ENCODE results near the gene SPATA12.

The SPATA12 gene

DNA sequence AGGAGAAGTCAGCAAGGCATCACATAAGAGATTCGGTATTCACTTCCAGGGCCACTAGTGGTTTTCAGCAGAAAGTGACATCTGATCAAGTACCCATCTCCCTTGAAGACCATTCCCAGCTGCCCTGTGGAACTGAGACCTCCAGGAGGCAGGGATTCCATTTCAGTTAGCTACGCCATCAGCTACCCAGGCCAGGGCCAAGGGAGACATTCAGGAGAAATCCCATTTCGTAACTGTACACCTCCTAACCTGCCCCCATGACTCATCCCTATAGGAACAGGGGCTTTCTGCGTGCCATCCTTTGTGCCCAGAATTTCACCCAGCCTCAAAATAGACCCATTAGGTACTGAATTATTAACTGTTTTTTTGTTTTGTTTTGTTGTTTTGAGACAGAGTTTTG lies 24.7 kb downstream of the SPATA12 start:
- no peak for DNase-seq

DNA sequence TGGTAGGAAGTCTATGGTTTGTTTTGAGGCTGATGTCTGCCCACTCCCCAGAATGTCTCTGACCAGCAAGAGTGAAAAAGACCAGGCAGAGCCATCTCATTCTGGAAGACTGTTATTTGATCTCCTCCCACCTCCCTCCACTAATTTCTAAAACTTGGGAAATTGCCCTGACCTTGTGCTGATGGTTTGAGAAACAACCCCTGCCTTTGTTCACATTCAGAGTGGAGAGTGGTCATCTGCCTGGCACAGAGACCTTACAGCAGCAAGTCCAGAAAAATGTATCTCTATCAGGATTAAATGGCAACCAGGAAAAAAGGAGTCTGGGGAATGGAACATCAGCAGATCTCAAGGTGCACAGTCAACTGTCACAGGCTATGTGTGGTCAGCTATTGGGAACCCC lies 25.7 kb downstream of the SPATA12 start:
- DNase-seq: no peak

DNA sequence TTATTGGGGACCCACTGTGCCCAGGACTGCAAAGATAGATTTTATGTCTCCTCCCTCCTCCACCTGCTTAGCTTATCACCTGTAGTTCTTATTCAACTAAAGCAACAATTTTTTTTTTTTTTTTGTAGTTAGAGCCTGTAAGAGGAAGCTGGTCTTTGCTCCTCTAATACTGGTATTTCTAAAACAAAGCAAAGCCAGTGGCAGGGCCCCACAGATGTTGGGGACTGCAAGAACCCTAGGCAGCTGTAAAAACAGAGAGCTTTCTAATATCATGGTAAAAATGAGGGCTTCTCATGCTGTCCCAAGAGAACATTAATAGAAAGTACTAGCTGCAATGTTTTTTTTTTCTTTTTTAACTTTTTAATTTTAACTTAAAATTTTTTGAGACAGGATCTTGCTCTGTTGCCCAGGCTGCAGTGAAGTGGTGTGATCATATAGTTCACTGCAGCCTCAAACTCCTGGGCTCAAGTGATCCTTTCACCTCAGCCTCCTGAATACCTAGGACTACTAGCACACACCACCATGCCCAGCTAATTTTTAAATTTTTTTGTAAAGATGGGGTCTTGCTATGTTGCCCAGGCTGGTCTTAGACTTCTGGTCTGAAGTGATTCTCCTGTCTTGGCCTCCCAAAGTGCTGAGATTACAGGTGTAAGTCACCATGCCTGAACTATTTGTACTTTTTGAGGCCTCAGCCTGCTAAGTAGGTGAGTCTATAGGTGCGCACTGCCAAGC lies 27.1 kb downstream of the SPATA12 start:
- DNase-seq: no peak

DNA sequence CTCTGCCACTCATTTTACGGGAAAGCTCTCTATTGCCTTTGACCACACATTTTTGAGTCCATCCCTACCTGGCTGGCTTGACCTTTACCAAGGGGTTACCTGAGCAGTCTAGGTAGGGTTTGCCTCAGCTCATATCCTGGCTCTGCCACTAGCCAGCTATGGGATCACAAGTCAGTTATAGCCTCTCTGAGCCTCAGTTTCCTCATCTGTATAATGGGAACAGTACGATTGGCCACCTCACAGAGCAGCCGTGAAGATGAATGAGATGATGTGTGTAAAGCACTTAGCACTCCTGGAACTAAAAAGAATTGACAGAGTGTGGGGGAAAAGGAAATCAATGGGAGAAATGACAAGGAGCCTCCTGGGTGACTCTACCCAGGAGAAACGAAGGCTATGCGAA lies 28.0 kb downstream of the SPATA12 start:
- DNase-seq: no peak

DNA sequence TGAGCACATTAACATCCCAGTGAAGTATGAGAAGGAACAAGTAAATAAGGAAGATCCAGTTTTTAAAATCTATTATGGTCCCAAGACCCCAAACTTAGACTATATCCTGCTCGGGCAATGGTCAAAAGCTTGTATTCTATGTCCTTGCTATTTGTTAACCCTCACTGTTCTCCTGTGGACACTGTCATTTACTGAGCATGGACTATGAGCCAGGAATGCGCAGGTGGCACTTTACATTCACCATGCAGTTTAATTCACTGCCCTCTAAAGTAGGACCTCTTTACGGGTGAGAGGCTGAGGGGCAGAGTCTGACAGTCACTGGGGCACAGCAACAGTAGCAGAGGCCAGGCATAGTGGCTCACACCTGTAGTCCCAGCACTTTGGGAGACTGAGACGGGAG lies 28.6 kb downstream of the SPATA12 start:
- DNase-seq: no peak

DNA sequence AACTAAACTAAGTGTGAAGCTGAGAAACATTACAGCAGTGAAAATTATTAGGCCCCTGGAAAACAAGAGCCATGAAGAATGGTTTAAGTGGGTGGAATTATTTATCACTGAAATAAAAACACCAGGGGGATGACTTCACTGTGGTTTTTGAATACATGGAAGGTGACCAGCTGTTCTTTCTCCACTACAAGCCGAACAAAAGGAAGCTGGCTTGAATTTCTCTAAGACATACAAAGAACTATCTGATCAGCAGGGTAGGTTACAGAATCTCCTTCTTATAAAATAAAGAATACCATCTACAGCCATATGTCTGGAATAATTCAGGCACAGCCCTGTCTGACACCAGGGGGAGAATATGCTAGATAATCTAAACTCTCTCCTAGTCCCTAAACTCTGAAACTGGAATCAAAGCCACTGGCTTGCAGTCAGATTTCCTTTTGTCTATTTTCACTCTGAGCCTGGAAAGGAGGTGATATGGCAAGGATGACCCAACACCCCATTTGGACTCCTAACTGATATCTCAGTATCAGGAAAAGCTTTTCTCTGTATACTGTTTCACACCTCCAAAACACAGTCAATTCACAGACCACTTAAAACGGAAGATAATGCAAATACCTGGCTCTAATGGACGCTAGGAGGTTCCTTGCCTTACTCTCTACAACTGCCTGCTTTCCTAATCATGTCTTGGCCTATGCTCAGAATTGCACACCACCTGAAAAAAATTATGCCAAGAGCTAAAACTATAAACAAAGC lies 31.2 kb downstream of the SPATA12 start:
- no peak for DNase-seq

DNA sequence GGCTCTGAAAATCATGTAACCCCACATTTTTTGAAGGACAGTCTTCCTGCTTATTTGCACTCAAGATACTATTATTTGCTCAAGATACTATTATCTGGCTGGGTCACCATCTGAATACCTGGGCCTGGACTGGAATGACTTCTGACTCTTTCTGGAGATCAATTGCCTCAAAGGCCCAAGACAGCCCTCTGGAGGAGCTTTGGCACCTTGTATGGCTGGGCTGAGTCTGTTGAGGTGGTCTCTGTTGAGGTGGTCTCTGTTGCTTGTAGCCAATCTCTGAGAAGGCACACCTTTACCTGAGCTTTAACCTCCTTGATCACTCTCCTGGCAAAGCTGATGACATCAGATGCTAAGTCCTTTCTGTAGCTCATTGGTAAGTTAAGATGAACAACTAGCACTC lies 33.0 kb downstream of the SPATA12 start:
- no peak for DNase-seq

DNA sequence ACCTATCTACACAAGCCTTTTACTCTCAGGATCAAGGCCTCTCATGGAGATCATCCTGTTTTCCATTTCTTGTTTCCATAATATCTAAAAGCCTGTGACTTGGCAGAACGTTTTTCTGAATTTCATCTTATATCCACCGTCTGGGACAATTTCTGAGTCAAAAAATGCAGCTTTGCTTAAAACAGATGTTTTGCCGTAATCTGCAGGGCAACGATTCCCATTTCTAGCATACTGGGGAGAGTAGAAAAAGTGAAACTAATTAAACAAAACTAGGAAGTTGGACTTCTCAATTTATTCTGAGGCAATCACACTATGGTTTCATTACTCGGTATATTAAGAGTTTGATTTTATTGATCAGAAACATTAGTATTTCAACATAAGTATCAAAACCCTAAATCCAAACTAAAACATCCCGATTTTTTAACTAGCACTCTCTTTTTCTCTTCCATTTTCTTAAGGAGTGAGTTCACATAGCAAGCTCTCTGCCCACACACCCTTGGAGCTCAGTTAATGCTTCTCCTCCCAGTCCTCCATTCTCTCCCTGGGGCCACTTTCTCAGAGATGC lies 33.6 kb downstream of the SPATA12 start:
- DNase-seq: no peak

DNA sequence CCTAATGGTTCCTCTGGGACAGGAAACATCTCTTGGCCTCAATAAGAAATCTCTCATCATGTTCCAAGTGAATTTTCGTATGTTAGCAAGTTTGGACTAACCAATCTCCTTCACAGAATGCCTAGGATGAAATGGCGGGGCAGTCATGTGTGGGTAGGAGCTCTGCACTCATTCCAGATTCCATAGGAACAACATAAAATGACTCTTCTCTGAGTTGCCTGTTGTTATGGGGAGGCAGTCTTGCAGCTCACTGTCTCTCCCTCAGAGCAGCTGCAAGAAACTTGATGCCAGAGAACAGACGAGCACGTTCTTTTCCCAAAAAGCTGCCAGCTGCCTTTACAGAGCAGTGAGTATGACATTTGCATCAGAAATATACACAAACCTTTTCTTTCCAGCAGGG lies 34.1 kb downstream of the SPATA12 start:
- DNase-seq: no peak

DNA sequence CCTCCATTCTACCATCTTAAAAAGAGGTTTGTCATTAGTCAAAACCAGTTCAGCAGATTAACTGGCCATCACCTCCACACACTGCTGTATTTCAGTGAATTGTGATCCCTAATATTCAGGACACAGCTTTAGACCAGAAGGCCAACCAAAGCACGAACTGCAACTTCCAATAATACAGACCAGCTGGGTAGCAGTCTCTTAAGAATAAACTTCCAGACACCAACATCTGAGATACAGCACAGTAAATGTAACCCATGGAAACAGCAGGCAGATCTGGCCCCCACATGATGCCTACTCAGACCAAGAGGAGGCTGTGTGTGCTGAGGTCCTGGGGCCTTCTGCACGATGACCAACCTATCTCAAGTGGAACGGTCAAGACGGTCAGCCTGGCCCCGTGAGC lies 34.9 kb downstream of the SPATA12 start:
- no peak for DNase-seq

DNA sequence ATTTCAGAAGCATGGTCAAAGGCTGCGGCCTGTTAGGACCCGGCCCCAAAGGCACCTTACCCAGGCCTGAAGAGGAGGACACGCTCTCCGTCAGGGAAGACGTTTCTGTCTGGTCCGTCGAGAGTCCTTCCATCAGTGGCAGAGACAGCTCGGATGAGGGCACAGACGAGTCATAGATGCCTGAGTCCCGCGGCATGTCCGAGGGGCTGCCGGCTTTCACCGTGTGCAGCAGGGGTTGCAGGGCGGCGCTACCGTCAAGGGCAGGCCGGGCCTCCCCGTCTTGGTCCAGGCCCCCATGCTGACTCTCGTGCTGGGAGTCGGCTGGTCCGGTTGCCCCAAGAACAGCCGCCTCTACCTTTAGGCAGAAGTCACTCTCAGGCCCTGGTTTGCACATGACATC lies 37.1 kb downstream of the SPATA12 start:
- no peak for DNase-seq

DNA sequence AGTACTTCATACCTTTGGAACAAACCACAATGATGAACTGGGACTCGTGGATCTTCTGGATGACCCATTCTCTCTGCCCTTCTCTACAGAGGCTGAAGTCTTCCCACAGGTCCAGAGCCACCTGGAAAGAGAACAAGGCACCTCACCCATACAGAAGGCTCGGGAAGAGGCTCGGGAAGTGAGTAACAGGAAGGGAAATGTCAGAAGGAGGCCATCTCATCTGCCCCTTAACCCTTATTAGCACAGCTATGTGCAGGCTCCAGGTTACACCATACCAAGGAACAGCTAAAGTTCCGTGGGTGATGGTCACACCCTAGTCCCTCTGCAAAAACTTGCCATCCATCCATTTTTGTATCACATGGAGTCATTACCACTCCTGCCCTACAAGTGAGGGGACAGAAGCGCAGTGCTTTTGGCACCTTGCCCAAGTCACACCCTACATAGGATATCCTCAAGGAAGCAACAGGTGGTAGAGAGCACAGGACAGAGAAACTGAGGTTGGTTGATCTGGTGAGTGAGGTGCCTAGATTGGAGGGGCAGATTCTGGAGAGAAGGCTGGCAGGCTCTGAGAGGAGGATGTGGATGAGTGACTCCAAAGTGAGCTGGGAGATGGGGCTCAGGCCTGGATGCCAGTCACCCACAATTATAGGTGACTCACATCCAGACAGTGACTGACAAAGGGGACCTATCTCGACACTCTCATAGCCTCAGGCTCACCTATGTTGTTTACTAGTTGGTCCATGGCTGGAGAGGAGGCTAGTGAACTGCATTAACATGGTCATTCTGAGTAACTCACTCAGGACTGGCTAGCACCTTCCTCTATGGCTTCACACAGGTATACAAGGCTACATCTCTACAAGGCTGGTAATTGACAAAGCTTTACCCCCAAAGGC lies 38.2 kb downstream of the SPATA12 start:
- DNase-seq: no peak

DNA sequence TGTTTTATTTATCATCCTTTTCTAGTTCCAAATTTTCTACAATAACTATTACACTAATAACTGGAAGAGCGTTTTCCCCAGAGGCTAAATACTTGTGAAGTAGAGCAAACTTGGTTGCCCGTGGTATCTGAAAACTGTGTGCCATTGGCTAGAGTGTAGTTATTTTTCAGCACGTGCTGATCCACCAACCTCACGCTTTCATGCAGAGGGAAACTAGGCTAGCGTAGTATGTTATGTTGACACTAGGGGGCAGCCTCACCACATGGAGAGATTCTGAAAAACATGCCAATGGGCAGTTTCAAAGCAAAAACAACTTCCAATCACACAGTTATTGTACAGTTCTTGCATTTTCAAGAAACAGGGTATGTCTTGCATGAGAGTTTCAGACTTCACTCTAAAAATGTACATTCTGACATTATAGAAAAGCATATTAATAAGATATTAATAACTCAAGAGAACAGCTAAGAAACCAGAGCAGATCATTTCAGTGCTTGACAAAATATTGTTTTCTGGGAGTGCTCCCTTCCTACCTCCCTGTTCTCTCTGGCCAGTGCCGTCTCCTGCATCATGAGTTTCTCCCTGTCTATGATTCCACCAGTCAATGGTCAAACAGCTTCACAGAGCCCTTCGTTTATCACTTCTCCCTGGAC lies 39.7 kb downstream of the SPATA12 start:
- peak; percentile 32 for DNase-seq

DNA sequence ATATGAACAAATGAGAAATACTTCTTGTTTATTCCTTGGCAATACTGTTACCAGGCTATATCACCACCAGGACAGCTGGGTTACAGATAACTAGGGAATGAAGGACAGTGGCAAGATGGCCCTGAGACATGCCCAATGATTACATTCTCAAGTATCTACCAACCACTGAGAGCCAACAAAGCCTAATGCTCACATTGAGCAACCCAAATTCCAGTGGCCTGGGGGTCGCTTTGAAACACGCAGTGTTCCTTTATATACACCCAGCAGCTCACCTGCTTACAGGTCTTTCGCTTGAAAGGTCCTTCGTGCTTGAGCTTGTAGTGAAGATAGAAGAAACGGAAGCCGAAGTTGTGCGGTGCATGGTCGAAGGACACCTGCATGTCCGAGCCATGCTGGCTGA lies 45.1 kb downstream of the SPATA12 start:
- no peak for DNase-seq

DNA sequence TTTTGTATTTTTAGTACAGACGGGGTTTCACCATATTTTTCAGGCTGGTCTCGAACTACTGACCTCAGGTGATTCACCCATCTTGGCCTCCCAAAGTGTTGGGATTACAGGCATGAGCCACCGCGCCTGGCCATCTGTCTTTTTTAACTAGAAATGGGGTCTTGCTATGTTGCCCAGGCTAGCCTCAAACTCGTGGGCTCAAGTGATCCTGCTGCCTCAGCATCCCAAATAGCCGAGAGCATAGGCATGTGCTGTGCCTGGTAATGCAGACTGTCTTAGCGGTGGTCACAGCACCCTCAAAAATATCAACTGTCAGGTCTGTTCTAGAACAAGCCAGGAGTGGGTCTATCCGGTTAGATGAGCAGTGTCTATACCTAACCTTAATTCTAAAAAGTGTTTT lies 48.2 kb downstream of the SPATA12 start:
- DNase-seq: no peak

DNA sequence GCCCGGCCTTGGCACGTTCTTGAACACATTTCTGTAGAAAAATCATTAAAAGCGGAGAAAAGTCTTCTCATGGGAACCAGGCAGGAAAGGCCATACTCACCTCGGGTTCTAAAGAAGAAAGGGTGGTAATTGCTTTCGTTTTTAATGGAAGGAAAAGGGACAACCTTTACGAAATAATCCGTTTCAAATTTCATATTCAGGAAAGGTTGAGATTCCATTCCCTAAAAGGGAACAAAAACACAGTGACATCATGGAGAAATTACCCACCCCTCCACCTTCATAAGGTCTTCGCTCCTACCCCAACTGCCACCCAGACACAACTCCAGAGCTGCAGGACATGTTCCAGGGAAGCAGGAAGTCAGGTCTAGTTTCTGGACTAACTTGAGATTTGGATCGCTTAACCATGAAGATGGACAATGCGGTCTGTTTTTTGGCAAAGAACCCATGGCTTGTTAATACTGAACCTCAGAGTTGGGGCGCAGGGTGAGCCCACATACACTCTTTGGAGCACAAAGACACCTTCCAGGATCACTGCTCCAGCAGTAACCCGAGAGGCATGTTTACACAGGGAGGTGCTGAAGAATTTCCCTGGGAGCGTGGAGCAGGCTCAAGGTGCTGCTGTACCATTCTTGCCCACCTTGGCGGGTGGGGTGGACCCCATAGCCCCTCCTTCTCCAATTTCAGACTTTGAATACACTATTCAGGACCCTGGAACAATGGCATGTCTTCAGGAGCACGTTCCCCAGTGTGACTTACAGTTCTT lies 49.2 kb downstream of the SPATA12 start:
- no peak for DNase-seq

DNA sequence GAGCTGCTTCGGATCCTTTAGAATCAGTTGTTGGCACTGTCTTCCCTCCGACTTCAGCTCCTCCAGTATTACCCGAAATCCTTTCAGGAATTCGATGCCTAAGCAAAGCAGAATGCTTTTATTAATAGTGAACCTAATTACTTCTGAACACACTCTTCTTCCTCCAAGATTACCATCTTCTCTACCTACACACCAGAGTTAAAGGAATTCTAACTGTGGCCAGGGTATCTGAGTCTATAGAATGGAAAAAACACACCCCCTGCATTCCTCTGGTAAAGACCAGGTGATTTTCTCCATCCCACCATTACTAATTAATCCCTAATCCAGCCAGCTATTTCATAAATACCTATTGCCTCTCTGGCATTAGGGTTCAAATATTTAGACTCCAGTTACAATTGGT lies 49.8 kb downstream of the SPATA12 start:
- no peak for DNase-seq

DNA sequence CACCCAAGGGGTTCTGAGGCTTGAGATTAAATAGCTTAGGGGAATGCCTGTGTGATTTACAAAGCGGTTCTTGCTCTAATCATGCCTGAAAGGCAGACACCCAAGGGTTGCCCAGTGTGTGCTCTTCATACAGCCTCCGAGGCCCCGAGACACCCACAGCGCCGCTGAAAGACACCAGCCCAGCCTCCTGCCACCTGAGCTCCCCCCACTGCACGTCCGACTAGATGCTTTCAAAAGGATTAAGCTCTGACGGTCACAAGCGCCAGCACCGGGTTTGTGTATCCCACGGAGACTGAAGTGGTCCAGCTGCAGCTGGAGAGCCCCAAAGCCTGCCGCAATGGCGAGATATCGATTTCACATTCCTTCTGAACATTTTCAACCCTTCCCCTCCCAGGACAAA lies 50.3 kb downstream of the SPATA12 start:
- no peak for DNase-seq

DNA sequence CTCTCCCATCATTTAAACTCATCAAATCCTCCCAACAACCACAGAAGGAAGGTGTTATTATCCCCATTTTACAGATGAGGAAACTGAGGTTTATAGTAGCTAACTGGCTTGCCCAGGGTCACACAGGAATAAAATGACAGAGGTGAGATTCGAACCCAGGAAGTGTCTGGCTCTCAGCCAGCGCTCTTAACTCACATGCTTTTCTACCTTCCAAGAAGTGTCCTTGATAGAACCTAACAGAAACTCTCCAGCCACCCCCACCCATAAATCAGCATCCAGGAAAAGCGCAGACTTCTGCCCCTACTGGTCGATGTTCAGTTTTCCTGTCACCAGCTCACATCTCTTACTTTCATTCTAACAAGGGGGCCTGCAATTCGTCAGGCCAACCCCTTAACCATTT lies 51.7 kb downstream of the SPATA12 start:
- no peak for DNase-seq

DNA sequence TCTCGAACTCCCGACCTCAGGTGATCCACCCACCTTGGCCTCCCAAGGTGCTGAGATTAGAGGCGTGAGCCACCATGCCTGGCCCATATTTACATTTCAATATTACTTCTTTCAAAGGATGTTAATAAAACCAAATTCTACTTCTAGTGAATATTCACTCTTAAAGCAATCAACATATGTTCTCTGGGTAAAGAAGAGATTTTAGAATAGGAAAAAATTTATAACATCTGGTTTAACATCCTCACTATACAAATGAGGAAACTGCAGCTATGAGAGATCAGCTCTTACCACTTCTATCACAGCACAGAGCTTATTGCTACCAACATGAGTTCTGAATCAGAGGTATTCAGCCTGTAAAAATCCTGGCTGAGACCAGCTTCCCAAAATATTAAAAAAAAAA lies 56.0 kb downstream of the SPATA12 start:
- no peak for DNase-seq

DNA sequence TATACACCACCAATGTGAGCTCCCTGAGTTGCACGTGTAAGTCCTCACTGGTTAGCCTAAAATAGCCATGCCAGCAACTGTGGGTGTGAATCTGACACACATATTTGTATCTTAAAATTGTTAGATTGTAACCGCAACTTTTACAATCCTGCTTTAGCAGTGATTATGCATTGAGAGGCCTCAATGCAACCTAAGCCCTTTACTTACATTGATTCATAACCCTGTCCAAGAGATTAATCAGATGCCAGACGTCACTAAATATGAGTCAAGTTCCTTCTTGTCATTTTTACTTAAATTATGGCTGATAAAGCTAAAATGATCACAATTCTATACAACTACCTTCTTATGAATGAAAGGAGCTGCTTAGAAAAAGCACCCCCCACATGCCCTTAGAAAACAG lies 57.8 kb downstream of the SPATA12 start:
- DNase-seq: no peak

DNA sequence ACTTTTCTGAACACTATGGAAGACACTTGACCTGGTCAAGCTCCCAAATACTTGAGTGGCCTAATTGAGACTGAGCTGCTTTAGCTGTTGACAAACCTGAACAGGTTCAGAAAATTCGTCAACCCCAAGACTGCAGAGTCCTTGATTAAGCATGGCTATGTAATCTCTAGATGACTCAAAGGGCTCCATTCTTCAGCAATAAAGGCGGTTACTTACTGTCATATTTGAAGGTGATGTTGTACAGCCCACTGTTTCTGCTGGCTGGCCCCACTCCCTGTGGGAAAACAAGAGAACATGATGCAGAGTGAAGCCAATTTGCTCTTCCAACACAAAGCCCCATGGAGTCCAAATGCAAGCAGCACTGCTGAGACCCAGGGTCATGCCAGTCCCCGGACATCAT lies 59.6 kb downstream of the SPATA12 start:
- DNase-seq: no peak
